Stimulated activated CD4-positive, alpha-beta T cell treated with anti-CD3 and anti-CD28 coated beads, Interleukin-1b, Interleukin-23, amount 100 ng/mL, for 24 hours (primary cell): ENCODE results near the gene HMCES.
"Not testable (repeated sequence)": the region's sequence is repeated elsewhere in the genome, so short reads cannot be mapped to it uniquely, and the experiment has no call there.

Experiments
- DNase-seq, 4 experiments: peaks; one replicate each; pipeline ENCODE4 v3.0.0-alpha.2; 2020; ENCODE audit warnings: low read depth in 4 of 4, low spot score in 1 of 4

HMCES gene

DNA sequence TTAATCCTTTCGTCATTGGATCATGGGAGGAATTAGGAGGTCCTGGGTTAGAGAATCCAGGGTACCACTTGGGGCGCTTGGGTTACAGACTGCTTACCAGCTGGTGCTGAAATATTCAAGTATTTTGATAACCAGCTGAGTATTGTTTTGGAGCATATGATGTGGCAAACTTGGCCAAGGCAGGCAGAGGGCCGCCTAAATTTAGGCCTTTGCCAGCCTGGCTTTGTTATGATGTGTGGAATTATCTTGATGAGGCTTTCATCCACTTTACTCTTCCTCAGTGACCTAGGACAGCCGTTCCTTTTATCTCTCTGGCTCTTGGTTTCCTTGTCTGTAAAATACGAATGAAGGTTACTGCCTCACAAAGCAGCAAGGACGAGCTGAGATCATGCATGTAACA, 22.4 kb upstream of the HMCES start:
- DNase-seq, result no peak

DNA sequence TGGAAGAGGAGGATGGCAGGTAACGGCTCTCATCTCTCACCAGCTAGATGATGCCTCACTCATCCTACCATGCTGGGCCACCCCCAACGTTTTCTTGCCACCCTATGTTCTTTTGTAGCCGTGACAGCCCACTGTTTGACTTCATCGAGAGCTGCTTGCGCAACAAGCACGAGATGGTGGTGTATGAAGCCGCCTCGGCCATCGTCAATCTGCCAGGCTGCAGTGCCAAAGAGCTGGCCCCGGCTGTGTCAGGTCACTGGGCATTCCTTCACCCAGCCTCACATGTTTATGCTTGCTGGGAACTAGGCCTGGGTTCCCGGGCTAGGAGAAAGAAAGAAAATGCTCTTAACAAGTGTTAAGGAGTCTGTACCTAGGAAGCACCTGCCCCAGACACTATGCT, 21.1 kb upstream of the HMCES start:
- no peak for DNase-seq

DNA sequence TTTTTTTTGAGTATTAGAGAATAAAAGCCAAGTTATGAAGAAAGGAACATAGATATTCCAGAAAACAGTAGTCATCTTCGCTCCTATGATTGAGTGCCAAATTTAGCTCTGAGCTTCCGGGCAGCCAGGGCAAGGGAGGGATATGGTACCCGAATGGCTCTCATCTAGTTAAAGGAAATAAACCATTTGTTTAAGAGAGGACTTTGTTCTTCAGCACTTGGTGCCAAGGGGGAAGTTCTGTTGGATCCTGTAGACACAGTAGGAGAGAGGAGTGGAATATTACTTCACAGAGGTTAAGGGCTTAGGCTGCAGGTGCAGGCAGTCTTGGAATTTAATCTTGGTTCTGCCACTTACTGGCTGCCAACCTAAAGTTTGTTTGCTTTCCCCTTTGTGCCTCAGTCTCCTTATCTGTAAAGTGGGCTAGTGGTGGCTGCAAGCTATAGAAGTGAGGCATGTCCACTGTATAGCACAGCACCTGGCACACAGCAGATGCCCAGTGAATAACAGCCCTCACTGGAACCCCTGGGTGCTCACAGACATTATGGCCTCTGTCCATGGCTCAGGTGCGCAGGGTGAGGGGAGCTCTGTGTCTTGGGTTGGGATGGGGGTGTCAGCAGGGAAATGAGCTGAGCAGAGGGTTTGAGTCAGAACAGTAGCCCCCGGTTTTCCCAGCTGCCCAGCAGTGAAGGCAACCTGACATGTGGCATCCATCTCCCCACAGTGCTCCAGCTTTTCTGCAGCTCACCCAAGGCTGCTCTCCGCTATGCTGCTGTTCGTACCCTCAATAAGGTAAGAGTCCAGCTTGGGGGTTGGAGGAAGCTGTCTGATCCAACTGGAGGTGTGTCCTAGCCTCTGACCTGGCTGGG, 18.8 kb upstream of the HMCES start:
- DNase-seq, result no peak

DNA sequence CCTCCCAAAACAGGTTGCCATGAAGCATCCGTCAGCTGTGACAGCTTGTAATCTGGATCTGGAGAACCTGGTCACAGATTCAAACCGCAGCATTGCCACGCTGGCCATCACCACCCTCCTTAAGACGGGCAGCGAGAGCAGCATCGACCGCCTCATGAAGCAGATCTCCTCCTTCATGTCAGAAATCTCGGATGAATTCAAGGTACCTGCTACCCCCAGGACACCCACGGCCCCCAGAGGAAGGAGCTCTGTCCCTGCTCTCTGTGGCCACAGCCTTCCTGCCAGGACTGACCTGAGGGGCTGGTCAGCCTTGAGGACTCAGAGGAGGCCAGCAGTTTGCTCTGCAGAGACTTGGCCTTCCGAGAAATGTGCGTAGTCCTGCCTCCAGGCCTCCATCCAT, 18.1 kb upstream of the HMCES start:
- DNase-seq, result no peak

DNA sequence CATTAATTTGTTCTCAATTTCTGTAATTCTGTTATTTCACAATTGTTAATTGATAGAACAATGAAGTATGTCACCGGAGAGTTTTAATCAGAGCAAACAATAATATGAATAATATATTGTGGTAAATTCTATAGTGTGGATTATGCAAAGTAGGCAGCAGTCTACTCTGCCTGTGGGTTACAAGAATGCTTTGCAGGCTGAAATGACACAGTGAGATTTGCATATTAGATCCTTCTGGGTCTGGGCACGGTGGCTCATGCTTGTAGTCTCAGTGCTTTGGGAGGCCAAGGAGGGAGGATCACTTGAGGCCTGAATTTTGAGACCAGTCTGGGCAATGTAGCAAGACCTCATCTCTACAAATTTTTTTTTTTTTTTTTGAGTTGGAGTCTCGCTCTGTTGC, 16.8 kb upstream of the HMCES start:
- DNase-seq, result no peak

DNA sequence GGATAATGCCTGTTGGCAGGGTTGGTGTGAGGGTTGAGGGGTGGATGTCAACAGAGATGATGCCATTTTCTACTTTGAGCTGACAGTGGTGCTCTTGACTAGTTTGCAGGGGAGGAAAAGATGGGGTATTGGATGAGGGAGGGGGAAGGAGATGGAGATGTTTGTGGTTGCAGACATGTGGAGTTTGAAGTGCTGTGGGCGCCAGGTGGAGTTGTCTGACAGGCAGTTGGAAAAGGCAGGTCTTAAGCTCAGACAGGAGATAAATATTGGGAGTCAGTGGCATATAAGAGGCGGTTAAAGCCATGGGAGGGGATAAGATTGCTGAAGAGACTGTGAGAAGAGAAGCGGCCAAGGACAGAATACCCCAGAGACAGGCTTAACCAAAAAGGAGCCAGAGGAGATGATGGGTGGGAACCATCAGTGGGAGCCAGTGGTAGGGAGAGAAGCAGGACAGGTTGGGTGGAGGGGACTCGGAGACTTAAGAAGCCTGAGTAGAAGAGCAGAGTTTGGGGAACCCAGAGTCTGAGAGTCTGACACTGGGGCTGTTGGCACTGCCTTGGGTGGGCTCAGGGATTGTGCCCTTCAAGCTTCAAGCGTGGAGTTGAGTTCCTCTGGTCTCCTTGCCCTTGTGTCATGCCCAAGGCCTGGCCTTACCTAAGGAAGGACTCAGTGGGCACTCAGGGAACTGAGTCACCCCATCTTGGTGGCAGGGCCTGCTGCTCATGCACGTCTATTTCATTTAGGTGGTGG, 15.3 kb upstream of the HMCES start:
- no peak for DNase-seq

DNA sequence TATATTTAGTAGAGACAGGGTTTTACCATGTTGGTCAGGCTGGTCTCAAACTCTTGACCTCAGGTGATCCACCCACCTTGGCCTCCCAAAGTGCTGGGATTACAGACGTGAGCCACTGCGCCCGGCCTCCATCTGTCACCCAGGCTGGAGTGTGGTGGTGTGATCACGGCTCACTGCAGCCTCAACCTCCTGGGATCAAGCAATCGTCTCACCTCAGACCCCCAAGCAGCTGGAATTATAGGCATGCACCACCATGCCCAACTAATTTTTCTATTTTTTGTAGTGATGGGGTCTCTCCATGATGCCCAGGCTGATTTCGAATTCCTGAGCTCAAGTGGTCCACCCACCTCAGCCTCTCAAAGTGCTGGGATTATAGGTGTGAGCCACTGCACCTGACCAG, 13.7 kb upstream of the HMCES start:
- not testable (repeated sequence) for DNase-seq

DNA sequence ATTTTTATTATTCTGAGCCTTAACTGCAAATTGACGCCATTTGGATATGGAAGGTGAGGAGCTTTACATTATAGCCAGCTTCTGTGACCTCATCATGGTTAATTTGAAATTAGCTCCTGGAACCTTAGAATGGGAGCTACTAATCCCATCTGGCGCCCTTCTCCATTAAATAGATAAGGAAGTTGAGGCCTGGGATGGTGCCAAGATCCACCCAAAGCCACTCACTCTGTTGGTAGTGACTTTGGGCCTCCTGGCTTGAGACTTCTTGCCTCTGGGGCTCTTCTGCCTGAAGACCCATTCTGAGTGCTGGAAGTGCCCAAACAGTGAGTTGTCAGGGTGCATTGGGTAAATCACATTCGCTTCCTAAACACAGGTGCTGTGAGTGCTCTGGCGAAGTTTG, 12.0 kb upstream of the HMCES start:
- no peak for DNase-seq

DNA sequence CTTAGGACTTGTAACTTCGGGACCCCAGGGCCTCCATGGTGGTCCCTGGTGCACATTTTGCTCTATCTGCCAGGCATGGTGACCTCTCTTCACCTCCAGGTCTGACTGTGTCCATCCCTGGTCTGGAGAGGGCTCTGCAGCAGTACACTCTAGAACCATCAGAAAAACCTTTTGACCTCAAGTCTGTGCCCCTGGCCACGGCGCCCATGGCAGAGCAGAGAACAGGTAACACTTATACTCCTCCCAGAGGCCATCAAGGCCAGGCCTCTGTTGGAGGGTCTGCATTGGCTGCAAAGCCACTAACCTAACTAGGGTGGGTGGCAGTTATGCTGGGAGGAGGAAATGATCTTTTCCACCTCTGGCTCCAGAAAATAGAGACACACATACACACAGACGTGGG, 10.3 kb upstream of the HMCES start:
- DNase-seq, result no peak

DNA sequence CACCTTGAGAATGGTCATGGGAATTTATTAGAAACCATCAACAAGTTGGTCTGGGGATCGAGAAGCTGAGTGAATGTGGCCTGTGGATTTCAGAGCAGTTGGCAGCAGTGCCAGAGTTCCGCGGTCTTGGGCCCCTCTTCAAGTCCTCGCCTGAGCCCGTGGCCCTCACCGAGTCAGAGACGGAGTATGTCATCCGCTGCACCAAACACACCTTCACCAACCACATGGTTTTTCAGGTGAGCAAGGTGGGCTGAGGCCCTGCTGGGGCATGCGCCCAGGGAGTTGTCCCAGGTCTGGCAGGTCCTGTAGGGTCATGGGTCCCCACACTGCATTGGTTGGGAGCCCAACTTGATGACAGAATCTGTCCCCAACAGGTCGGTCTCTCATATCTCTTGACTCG, 7.0 kb upstream of the HMCES start:
- DNase-seq, result no peak

DNA sequence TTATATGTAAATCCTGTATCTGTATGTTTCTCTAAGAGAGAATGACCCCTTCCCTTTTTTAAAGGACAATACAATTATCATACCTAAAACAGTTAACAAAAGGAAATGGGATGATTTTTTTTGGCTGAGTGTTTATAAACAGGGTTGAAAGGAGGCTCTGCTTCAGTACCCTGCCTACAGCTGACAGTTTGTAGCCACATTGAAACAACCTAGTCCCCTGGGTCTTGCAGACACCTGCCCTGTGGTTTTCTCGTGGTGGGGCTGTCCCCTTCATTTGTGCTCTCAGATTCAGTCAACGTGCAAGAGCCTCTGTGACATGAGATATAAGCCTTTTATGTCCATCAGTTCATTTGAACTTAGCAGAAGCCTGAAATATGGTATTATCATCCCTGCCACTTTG, 2.3 kb upstream of the HMCES start:
- DNase-seq, result no peak

DNA sequence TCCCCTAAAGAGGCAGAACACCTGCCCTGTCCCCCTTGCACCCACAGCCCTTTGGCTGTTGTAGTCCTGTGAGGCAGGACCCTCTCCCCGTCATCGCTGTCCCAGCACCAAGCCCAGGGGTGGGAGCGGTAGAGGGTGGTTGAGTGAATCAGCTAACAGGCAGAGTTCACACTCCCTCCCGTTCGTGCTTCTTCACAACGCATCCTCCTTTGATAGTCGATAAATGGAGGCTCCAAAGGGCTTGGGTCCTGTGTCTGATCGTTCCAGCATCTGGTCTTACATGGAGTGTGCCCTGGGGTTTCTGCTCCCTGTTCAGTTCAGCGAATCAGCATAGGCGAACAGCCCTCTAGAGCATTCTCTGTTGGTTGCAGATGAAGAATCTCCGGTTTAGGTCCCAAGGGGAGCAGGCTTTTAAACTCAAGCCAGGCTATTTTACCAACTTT, 820 bp upstream of the HMCES start:
- no peak for DNase-seq

DNA sequence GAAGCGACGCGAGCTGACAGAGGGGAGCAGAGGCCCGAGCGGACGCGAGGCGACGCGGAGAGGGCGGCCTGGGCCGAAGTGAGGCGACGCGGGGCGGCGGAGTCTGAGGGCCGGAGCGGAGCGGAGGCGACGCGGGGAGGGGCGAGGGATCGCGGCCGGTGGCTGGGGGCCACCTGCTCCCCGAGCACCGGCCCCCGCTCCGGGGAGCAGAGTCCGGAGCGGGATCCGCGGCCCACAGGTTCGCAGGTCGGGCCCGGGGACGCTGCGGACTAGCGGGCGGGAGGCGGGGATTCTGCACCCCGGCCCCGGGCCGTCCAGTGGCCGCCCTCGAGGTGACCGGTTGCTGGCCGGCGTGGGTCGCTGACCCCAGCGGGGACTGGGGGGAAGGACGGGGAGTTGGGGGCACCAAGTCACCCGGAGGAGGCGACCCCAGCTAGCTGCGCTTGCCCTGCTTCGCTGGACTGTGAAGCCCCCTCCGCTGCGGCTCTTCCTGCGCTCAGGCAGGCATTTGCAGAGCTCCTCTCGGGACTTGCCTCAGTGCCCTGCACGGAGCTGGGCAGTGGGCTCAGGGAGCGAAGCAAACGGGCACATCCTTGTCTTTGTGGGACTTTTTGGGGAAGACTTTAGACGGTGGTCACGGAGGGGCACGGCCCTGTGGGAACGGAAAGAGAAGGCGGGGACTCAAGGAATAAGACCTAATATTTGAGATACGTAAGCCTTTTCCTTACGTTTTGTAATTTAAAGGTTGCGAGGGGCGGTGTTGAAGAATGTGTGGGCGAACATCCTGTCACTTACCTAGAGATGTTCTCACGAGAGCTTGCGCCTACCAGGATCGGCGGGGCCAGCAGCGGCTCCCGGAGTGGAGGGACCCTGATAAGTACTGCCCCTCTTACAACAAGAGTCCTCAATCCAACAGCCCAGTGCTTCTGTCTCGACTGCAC, 566 bp downstream of the HMCES start:
- peak in 3 of 4 experiments; percentile 12 to 44 (median 30) for DNase-seq

DNA sequence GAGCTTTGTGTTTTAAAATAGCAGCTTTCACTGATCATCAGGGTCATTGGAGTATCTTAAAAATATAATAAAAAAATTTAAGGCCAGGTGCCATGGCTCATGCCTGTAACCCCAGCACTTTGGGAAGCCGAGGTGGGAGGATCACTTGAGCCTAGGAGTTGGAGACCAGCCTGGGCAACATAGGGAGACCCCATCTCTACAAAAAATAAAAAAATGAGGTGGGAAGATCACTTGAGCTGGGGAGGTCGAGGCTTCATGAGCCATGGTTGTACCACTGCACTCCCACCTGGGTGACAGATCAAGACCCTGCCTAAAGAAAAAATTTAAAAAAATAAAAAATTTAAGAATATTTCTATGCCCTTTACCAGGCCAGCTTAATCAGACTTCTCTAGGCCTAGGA, 1.5 kb downstream of the HMCES start:
- DNase-seq, result no peak

DNA sequence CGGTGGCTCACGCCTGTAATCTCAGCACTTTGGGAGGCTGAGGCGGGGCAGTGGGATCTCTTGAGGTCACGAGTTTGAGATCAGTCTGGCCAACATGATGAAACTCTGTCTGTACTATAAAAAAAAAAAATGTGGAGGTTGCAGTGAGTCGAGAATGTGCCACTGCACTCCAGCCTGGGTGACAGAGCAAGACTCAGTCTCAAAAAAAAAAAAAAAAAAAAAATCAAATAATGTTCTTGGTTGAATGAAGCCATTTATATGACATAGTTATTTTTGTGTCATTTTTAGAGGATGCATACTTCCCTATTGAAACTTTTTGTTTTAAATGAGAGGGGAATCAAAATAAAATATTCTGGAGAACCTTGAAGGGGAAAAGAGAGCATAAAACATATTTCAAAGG, 3.1 kb downstream of the HMCES start:
- no peak for DNase-seq

DNA sequence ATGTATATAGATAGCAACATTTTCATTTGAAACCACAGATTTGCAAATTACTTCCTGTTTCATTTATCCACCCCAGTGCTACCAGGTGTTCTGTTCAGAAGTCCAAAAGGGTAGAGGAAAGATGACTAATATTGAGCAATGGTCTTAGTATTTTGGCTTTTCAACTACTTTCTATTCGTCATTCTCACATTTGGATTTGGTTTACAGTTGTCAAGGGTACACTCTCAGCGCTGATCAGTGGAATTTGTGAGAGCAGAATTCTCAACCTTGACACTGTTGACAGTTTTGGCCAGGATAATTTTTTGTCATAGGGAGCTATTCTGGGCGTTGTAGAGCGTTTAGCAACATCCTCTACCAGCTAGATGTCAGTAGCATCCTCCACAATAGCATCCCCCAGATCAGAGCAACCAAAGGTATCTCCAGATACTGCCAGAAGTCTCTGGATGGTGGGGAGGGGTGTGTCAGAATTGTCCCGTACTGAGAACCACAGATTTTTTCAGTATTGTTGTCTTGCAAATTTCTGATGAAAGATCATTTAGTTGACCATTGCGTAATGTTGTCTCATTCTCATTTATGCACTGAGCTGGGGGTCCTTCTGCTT, 4.2 kb downstream of the HMCES start:
- DNase-seq, result no peak

DNA sequence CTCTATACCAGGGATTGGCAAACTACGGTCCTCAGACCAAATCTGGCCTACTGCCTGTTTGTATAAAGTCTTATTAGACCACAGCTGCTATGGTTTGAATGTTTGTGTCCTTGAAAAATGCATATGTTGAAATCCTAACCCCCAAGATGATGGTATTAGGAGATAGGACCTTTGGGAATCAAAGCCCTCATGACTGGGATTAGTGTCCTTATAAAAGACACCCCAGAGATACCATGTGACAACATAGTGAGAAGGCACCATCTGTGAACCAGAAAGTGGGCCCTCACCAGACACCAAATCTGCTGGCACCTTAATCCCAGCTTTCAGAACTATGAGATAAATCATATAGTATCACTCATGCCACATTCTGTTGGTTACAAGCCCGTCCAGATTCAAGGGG, 7.4 kb downstream of the HMCES start:
- no peak for DNase-seq

DNA sequence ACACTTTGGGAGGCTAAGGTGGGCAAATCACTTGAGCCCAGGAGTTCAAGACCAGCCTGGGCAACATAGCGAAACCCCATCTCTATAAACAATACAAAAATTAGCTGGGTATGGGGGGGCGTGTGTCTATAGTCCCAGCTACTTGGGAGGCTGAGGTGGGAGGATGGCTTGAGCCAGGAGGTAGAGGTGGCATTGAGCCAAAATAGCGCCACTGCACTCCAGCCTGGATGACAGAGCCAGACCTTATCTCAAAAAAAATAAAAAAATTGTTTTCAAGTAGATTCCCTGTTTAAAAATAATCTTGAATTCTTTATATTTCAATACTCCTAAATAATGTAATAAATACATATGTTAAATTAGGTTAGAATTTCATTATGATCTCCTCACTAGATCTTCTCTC, 9.8 kb downstream of the HMCES start:
- no peak for DNase-seq

DNA sequence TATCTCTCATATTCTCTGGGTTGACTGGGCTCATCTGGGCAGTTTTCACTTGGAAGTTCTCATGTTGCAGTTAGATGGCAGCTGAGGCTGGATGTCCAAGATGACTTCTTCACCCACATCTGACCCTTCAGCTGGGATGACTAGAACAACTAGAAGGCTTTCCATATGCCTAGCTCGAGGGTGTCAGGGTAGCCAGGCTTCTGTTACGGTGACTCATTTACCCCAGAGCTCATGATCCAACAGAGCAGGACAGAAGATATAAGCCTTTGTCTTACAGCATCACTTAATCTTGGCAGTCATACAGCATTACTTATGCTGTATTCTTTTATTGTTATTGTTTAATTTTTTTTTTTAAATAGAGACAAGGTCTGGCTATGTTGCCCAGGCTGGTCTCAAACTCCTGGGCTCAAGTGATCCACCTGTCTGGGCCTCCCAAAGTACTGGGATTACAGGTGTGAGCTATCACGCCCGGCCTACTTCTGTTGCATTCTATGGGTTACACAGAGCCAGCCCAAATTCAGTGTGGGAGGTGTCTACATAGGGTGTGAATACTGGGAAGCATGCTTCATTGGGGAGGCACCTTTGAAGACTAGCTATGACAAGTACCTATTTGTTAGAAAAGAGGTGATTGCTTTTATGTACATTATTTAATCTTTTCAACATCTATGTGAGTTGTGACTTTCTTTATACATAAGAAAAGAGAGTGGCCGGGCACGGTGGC, 10.7 kb downstream of the HMCES start:
- DNase-seq, result no peak

DNA sequence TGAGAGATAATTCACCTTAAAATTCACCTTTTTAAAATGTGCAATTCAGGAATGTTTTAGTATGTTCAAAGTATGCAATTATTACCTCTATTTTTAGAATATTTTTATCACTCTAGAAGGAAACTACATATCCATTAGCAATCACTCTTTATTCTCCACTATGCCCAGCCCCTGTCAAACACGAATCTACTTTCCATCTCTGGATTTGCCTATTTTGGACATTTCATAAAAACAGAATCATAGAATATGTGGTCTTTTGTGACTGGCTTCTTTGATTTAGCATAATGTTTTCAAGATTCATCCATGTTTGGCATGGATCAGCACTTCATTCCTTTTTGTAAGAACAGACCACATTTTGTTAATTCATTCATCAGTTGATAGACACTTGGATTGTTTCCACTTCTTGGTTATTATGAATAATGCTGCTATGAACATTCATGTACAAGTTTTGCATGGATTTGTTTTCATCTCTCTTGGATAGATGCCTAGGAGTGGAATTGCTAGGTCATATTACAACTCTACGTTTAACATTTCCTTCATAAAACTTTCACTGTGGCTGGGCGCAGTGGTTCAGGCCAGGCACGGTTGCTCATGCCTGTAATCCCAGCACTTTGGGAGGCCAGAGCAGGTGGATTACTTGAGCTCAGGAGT, 12.7 kb downstream of the HMCES start:
- no peak for DNase-seq
